ENCODE data around the gene SNAP47.

The SNAP47 gene

GRCh38 chr1:227803933-227804332, 68.7 kb downstream of the SNAP47 start:
- no peak for DNase-seq

- no peak for DNase-seq
Observed at GRCh38 chr1:227805606-227806197, 70.5 kb downstream of the SNAP47 start.

- DNase-seq, result no peak
Observed at GRCh38 chr1:227808566-227808965, 73.3 kb downstream of the SNAP47 start.

GRCh38 chr1:227809026-227809425, 73.8 kb downstream of the SNAP47 start:
- no peak for DNase-seq

GRCh38 chr1:227813962-227814361, 78.7 kb downstream of the SNAP47 start:
- no peak for DNase-seq

- DNase-seq, result no peak
Observed at GRCh38 chr1:227815468-227816409, 80.5 kb downstream of the SNAP47 start, which contains the start of gene PRSS38. TSS of gene PRSS38 (plus strand) at chr1:227815675. CDS start at chr1:227815717, 42 bp downstream.

GRCh38 chr1:227816750-227817446, 81.7 kb downstream of the SNAP47 start:
- no peak for DNase-seq

- no peak for DNase-seq
Observed at GRCh38 chr1:227823537-227823936, 88.3 kb downstream of the SNAP47 start.

- DNase-seq, result no peak
Observed at GRCh38 chr1:227824204-227824603, 89.0 kb downstream of the SNAP47 start.

- no peak for DNase-seq
Observed at GRCh38 chr1:227828786-227829185, 93.6 kb downstream of the SNAP47 start.

All from activated CD4-positive, alpha-beta T cell treated with anti-CD3 and anti-CD28 coated beads, Interleukin-2, amount 50 U/mL, for 4 hours (primary cell).